Parathyroid adenoma (tissue), 2 donors: Measurements from ENCODE around the gene ZNF429.

Experiments used
- H2AFZ ChIP-seq: fragments of 300-600 bp; sonication (generic); one replicate; pipeline ENCODE4 v1.7.0; 2017; ENCODE audit warnings: antibody characterized with exemption, mild to moderate bottlenecking
- H3K27ac ChIP-seq: fragments of 300-600 bp; sonication (generic); one replicate; pipeline ENCODE4 v1.7.0; 2017
- H3K27me3 ChIP-seq: fragments of 300-600 bp; sonication (generic); one replicate; pipeline ENCODE4 v1.7.0; 2017; ENCODE audit warnings: low read length; ENCODE audit not compliant: control insufficient read depth, insufficient read depth
- H3K36me3 ChIP-seq: fragments of 300-600 bp; sonication (generic); one replicate; pipeline ENCODE4 v1.7.0; 2017; ENCODE audit warnings: low read length; ENCODE audit not compliant: control insufficient read depth, insufficient read depth
- H3K4me1 ChIP-seq: fragments of 300-600 bp; sonication (generic); one replicate; pipeline ENCODE4 v1.7.0; 2017; ENCODE audit warnings: control low read depth
- H3K4me2 ChIP-seq: fragments of 300-600 bp; sonication (generic); one replicate; pipeline ENCODE4 v1.7.0; 2017; ENCODE audit warnings: low read length
- H3K4me3 ChIP-seq: fragments of 300-600 bp; sonication (generic); one replicate; pipeline ENCODE4 v1.7.0; 2017; ENCODE audit warnings: low read depth, low read length
- H3K79me2 ChIP-seq: fragments of 300-600 bp; sonication (generic); one replicate; pipeline ENCODE4 v1.7.0; 2017; ENCODE audit warnings: control low read depth
- H3K9ac ChIP-seq: fragments of 300-600 bp; sonication (generic); one replicate; pipeline ENCODE4 v1.7.0; 2017; ENCODE audit warnings: mild to moderate bottlenecking
- H3K9me3 ChIP-seq: fragments of 300-600 bp; sonication (generic); one replicate; pipeline ENCODE4 v1.7.0; 2017; ENCODE audit warnings: low read length; ENCODE audit not compliant: control insufficient read depth
- CTCF ChIP-seq: fragments of 300-600 bp; sonication (generic); IDR thresholded peaks from one replicate; pipeline ENCODE4 v1.7.0; 2017; ENCODE audit warnings: antibody characterized with exemption, mild to moderate bottlenecking
- donor health status: primary hyperparathyroidism.

The ZNF429 gene

DNA sequence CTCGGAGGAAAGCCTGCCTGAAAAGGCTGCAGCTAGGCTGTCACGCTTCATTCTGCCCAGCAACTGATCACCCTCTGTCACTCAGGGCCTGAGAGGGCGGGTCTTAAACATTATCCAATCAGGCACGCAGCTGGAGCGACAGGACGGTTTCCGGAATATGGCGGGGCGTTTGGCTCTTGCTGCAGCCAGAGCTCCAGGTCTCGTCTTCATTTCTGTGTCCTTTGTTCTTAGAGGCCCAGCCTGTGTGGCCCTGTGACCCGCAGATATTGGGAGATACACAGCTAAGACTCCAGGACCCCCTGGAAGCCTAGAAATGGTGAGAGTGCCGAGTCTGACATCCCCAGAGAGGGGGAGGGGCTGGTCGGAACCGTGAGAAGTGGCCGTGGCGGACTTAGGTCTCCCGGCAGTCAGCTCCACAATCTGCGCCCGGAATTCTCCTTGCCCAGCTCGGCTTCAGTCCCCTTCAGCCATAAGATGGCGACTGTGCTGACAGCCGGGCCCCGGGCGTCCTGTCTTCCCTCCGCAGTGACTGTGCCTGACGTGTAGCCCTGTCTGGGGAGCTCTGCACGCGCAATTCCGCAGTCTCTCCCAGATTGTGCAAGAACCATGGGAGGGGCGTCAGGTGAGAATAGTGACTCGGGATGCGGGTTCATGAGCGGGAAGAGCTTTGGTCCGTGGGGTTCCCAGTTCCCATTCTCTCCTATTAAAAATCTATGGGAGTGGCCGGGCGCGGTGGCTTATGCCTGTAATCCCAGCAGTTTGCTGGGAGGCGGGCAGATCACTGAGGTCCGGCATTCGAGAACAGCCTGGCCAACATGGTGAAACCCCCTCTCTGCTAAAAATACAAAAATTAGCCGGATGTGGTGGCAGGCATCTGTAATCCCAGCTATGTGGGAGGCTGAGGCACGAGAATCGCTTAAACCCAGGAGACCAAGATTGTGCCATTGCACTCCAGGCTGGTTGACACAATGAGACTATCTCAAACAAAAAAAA is at the start of gene ZNF429:
Gene ZNF429, plus strand, starts transcription at position 144 of the 993 bp plus-strand sequence. Its CDS starts 170 bp downstream, at position 314.
- Histone ChIP-seq H3K27ac (peak within 1 kb of the TSS; percentile 93), H3K27me3 (no peaks in the 10 kb centered on the region), H3K4me2 (peak within 1 kb of the TSS; percentile 8), H3K4me3 (peak within 1 kb of the TSS; percentile 90), H2AFZ (peak within 1 kb of the TSS; percentile 89), H3K9me3 (no peaks in the 10 kb centered on the region), H3K79me2 (peaks cover 14% of the 10 kb centered on the region), H3K36me3 (no peaks in the 10 kb centered on the region), H3K4me1 (no peaks in the 10 kb centered on the region), H3K9ac (peak within 1 kb of the TSS; percentile 31)
- peak; percentile 23 for TF ChIP-seq CTCF

DNA sequence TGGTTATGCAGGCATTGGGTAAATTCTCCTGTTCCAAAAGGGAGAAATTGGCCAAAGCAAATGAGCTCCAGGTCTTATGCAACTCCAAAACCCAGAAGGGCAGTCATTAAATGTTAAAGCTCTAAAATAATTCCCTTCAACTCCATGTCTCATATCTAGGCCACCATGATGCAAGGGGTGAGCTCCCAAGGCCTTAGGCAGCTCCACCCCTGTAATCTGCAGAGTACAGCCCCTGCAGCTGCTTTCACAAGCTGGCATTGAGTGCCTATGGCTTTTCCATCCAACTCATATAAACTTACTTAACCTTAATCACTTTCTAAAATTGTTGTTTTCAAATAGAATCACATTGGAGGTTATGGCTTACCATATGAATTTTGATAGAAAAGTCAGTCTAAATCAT is 44.7 kb upstream of the ZNF429 start:
- Histone ChIP-seq H3K9ac (no peak overlapping the region), H3K9me3 (no peaks in the 10 kb centered on the region), H3K4me3 (no peak overlapping the region), H3K79me2 (no peaks in the 10 kb centered on the region), H3K27me3 (no peaks in the 10 kb centered on the region), H3K36me3 (no peaks in the 10 kb centered on the region), H3K27ac (no peak overlapping the region), H3K4me2 (no peak overlapping the region), H3K4me1 (no peaks in the 10 kb centered on the region), H2AFZ (no peak overlapping the region)
- TF ChIP-seq CTCF = no peak

DNA sequence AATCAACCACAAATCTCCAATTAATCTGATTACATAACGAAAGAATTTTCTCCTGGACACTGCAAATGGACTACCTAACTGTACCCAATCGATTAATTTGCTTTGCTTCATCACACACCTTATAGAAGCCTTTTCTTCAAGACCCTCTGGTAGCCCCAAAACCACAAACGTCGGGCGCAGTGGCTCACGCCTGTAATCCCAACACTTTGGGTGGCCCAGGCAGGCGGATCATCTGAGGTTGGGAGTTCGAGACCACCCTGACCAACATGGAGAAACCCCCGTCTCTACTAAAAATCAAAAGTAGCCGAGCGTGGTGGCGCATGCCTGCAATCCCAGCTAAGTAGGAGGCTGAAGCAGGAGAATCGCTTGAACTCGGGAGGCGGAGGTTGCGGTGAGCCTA is 42.9 kb upstream of the ZNF429 start:
- TF ChIP-seq CTCF = no peak
- Histone ChIP-seq H3K27ac (no peak overlapping the region), H3K36me3 (no peaks in the 10 kb centered on the region), H3K79me2 (no peaks in the 10 kb centered on the region), H3K27me3 (no peaks in the 10 kb centered on the region), H3K9me3 (no peaks in the 10 kb centered on the region), H3K4me2 (no peak overlapping the region), H3K9ac (no peak overlapping the region), H3K4me1 (no peaks in the 10 kb centered on the region), H3K4me3 (no peak overlapping the region), H2AFZ (no peak overlapping the region)

DNA sequence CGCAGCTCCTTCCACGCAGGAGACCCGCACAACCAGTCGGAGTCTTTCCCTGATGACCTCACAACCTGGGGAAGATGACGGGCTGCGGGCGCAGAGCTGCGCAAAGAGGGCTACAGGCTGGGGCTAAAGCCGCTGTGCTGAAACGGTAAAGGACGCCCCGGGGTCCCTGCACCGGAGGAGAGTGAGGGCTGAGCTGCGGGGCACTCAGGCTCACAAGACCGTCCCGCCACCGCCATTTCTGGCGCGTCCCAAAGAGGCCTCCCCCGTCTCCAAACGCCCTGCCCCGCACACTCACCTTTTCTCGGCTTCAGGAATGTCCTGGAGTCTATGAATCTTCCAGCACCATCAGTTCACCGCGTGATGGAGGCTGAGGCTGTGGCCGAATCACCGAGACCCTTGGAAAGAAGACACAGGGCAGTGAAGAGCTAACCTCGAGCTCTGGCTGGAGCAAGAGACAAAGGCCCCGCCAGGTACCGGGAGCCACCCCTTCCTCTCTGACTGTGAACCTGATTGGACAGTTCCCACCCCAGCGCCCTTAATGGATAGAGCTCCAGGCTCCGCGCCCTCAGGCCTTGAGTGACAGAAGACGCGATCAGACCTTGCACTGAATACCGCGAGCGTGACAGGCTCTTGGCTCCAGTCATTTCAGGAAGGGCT is 41.8 kb upstream of the ZNF429 start:
- Histone ChIP-seq H3K4me2 (peak overlapping the region; percentile 91), H3K36me3 (no peaks in the 10 kb centered on the region), H3K9me3 (no peaks in the 10 kb centered on the region), H3K27me3 (no peaks in the 10 kb centered on the region), H3K4me3 (peak overlapping the region; percentile 65), H3K79me2 (no peaks in the 10 kb centered on the region), H3K9ac (no peak overlapping the region), H3K4me1 (no peaks in the 10 kb centered on the region), H3K27ac (no peak overlapping the region), H2AFZ (peak overlapping the region; percentile 58)
- TF ChIP-seq CTCF = no peak
